Lower lobe of right lung (tissue), 2 donors: ENCODE data around the gene DIAPH3. TPM values are rescaled to one million over a fixed set of nuclear protein-coding genes. Genes with fewer than 3 reads are reported as not detected.
"Not testable (repeated sequence)": the region's sequence is repeated elsewhere in the genome, so short reads cannot be mapped to it uniquely, and the experiment has no call there.

ENCODE experiments used
- ATAC-seq, 2 donors: fragments of 200-7000 bp; cut with Tn5 transposase; one replicate each; pipeline ENCODE4 v1.9.1; 2020 to 2022; ENCODE audit warnings: mild to moderate bottlenecking in 2 of 2, moderate library complexity in 2 of 2
- DNase-seq: peaks from one replicate; pipeline ENCODE4 v3.0.0-alpha.2; 2020
- H3K27ac ChIP-seq: fragments of 200-600 bp; one replicate; pipeline ENCODE4 v1.8.0; 2022
- H3K27me3 ChIP-seq: fragments of 200-600 bp; one replicate; pipeline ENCODE4 v1.8.0; 2022; ENCODE audit warnings: low read depth
- H3K36me3 ChIP-seq: fragments of 200-600 bp; one replicate; pipeline ENCODE4 v1.8.0; 2022; ENCODE audit warnings: mild to moderate bottlenecking
- H3K4me1 ChIP-seq: fragments of 200-600 bp; one replicate; pipeline ENCODE4 v1.8.0; 2022
- H3K4me3 ChIP-seq: fragments of 200-600 bp; one replicate; pipeline ENCODE4 v1.8.0; 2022; ENCODE audit warnings: mild to moderate bottlenecking
- H3K9me3 ChIP-seq: fragments of 200-600 bp; one replicate; pipeline ENCODE4 v1.8.0; 2022
- CTCF ChIP-seq: fragments of 200-600 bp; IDR thresholded peaks from one replicate; pipeline ENCODE4 v1.8.0; 2022; ENCODE audit warnings: antibody characterized with exemption, mild to moderate bottlenecking
- intact Hi-C: fragments of 100-400 bp; cut with DNase I; formaldehyde crosslinking; loops from one replicate; pipeline ENCODE4 v1.11.0; 2022
- total RNA-seq: library from RNA; stranded (reverse); fragmentation: NEBNext Ultra II Directional; extraction: Animal tissue kit (Norgen Biotek cat#: 25700); gene quantifications from one replicate; pipeline ENCODE4 v1.2.1, GENCODE V29; 2021
- donor health status: DM: no; HTN: yes; CAD: no; lungs with severe emphysema.

The DIAPH3 gene
- total RNA-seq, 1 donor from 2014 or later = 3.2 TPM

GRCh38 chr13:60201286-60201685 lies 37.6 kb upstream of the DIAPH3 start:
- DNase-seq (no peak), ATAC-seq (no peak)
- H3K4me1 ChIP-seq = no peaks in the 10 kb centered on the region
- no peak overlapping the region for H3K4me3 ChIP-seq
- TF ChIP-seq CTCF = no peak
- H3K9me3 ChIP-seq = no peaks in the 10 kb centered on the region
- no peak overlapping the region for H3K27ac ChIP-seq
- intact Hi-C loops = no loop called here
- H3K27me3 ChIP-seq = no peaks in the 10 kb centered on the region
- H3K36me3 ChIP-seq = no peaks in the 10 kb centered on the region

GRCh38 chr13:60195893-60196292 lies 32.2 kb upstream of the DIAPH3 start:
- intact Hi-C loops, H3K27ac ChIP-seq, ATAC-seq, H3K9me3 ChIP-seq, H3K4me1 ChIP-seq, H3K27me3 ChIP-seq, H3K36me3 ChIP-seq, H3K4me3 ChIP-seq, DNase-seq: not testable (repeated sequence)

GRCh38 chr13:60182907-60183306 lies 19.2 kb upstream of the DIAPH3 start:
- no peak for ATAC-seq
- H3K36me3 ChIP-seq = no peaks in the 10 kb centered on the region
- no peak for TF ChIP-seq CTCF
- intact Hi-C loops = no loop called here
- no peak overlapping the region for H3K27ac ChIP-seq
- no peak overlapping the region for H3K4me3 ChIP-seq
- no peaks in the 10 kb centered on the region for H3K27me3 ChIP-seq
- no peaks in the 10 kb centered on the region for H3K4me1 ChIP-seq
- H3K9me3 ChIP-seq = no peaks in the 10 kb centered on the region
- DNase-seq = no peak

GRCh38 chr13:60178327-60178726 lies 14.6 kb upstream of the DIAPH3 start:
- peaks cover 3% of the 10 kb centered on the region for H3K27me3 ChIP-seq
- H3K4me3 ChIP-seq = no peak overlapping the region
- no peak for TF ChIP-seq CTCF
- ATAC-seq = no peak
- intact Hi-C loops = no loop called here
- H3K27ac ChIP-seq = no peak overlapping the region
- H3K36me3 ChIP-seq = no peaks in the 10 kb centered on the region
- no peaks in the 10 kb centered on the region for H3K9me3 ChIP-seq
- DNase-seq = no peak
- H3K4me1 ChIP-seq = no peaks in the 10 kb centered on the region

- ATAC-seq = no peak
- H3K27ac ChIP-seq = no peak overlapping the region
- intact Hi-C loops = no loop called here
- peaks cover 3% of the 10 kb centered on the region for H3K27me3 ChIP-seq
- no peak for DNase-seq
- no peak for TF ChIP-seq CTCF
- no peaks in the 10 kb centered on the region for H3K4me1 ChIP-seq
- H3K36me3 ChIP-seq = no peaks in the 10 kb centered on the region
- H3K9me3 ChIP-seq = no peaks in the 10 kb centered on the region
- H3K4me3 ChIP-seq = no peak overlapping the region
Measured at GRCh38 chr13:60175571-60175970, 11.8 kb upstream of the DIAPH3 start.

GRCh38 chr13:60174113-60174512 lies 10.4 kb upstream of the DIAPH3 start:
- Histone ChIP-seq H3K36me3 (no peaks in the 10 kb centered on the region), H3K4me3 (no peak overlapping the region), H3K27ac (no peak overlapping the region), H3K27me3 (peaks cover 3% of the 10 kb centered on the region), H3K4me1 (no peaks in the 10 kb centered on the region), H3K9me3 (no peaks in the 10 kb centered on the region)
- intact Hi-C loops = no loop called here
- no peak for TF ChIP-seq CTCF
- DNase-seq (no peak), ATAC-seq (no peak)
